ENCODE measurements around the gene ACTMAP.

Gene ACTMAP

DNA sequence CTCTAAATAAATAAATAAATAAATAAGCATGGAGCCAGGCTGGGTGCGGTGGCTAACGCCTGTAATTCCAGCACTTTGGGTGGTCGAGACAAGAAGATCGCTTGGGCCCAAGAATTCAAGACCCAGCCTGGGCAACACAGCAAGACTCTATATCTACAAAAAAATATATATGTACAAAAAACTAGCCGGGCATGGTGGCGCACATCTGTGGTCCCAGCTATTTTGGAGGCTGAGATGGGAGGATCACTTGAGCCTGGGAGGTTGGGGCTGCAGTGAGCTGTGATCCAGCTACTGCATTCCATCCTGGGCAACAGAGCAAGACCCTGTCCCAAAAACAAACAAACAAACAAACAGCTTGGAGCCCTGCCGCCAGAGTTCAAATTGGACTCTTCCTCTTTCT is 2.7 kb downstream of the ACTMAP start:
- DNase-seq (ENCODE audit: low spot score) = no peak

DNA sequence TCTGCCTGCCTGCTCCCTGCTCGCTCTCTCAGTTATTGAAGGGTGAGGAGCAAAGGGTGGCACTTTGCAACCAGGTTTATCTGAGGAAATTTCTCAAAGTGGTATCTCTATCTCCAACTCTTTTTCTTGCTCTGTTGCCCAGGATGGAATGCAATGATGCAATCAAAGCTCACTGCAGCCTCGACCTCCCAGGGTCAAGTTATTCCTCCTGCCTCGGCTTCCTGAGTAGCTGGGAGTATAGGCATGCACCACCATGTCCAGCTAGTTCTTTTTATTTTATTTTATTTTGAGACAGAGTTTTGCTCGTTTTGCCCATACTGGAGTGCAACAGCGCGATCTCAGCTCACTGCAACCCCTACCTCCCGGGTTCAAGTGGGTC is 4.9 kb downstream of the ACTMAP start:
- TF ChIP-seq CTCF (IDR thresholded peaks at IDR 0.05; ENCODE audit: extremely low read depth, missing control alignments) = no peak
- DNase-seq (ENCODE audit: low spot score) = no peak

More for the DNA sequence above, 2.7 kb downstream of the ACTMAP start:
- TF ChIP-seq CTCF (IDR thresholded peaks at IDR 0.05; ENCODE audit: extremely low read depth, missing control alignments) = no peak

- no peak for TF ChIP-seq CTCF (IDR thresholded peaks at IDR 0.05; ENCODE audit: extremely low read depth, missing control alignments)
- DNase-seq (ENCODE audit: low spot score) = peak; percentile 42
Measured at GRCh38 chr19:40744554-40745401, 5.5 kb downstream of the ACTMAP start.

DNA sequence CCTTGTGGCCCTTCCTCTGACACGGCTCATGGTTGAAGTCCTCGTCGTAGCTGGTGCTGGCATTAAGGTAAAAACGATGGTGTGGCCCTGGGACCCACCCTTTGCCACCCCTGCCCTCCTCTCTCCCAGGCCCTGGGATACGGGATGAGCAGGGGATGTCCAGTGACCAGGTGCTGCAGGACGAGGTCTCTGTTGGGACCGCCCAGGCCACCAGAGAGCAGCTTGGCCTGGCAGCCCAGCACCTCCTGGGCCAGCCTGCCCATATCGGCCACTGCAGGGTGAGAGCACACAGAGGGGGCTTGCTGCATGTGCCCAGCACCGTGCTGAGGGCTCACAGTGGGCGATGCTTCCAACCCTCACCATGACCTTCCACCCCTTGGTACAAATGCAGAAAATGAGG is 6.4 kb downstream of the ACTMAP start:
- DNase-seq (ENCODE audit: low spot score) = no peak
- no peak for TF ChIP-seq CTCF (IDR thresholded peaks at IDR 0.05; ENCODE audit: extremely low read depth, missing control alignments)

GRCh38 chr19:40742886-40743285 is 7.4 kb downstream of the ACTMAP start:
- no peak for DNase-seq (ENCODE audit: low spot score)
- no peak for TF ChIP-seq CTCF (IDR thresholded peaks at IDR 0.05; ENCODE audit: extremely low read depth, missing control alignments)

- TF ChIP-seq CTCF (IDR thresholded peaks at IDR 0.05; ENCODE audit: extremely low read depth, missing control alignments) = no peak
- DNase-seq (ENCODE audit: low spot score) = no peak
Measured at GRCh38 chr19:40742477-40742876, 7.8 kb downstream of the ACTMAP start.

DNA sequence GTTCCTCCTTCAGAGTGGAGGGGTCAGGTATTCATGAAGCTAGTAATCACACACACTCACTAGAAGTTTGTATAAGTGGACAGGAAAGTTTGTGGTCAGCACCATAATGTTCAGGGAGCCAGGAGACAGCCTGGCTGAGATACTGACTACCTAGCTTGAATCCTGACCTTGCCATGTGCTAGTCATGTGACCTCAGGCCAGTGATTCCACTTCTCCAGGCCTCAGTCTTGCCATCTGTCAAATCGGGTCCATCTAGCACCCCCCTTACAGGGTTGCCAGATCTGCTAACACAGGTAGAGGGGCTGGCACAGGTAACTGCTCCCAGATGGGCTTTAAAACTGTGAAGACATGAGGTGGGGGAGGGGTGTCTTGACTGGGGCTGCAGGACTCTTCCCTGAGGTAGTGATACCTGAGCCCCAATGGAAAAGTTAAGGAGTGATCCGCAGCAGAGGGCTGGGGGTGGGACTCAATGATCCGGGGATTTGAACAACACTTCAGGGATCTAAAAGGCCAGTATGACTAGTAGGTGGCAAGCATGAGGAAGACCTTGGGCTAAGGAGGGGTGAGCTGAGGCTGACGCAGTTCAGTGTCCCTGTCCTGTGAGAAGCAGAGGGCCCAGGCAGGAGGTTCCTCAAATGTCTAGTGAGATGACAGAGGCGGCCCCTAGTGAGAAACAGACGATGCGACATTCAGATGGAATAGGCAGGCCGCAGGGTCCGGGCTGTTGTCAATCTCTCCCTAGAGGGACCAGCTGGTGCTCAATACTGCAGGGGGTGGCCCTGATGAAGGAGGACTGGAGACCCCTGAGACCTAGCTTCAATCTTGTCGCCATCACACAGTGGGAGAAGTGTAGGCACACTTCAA is 8.5 kb downstream of the ACTMAP start:
- no peak for TF ChIP-seq CTCF (IDR thresholded peaks at IDR 0.05; ENCODE audit: extremely low read depth, missing control alignments)
- no peak for DNase-seq (ENCODE audit: low spot score)

Data from GM20000 (cell line).